Smooth muscle cell of the brain vasculature (primary cell): ENCODE measurements around the gene ZCWPW1.

Source experiments
- DNase-seq: peaks from one replicate; pipeline ENCODE4 v3.0.0-alpha.2; 2012; ENCODE audit warnings: low read depth, low spot score

The ZCWPW1 gene

GRCh38 chr7:100432621-100433275, 4.2 kb upstream of the ZCWPW1 start:
- DNase-seq = no peak

GRCh38 chr7:100432053-100432452, 3.5 kb upstream of the ZCWPW1 start:
- no peak for DNase-seq

GRCh38 chr7:100431286-100431735, 2.8 kb upstream of the ZCWPW1 start:
- DNase-seq = no peak

- DNase-seq = no peak
These were observed 2.2 kb upstream of the ZCWPW1 start for GRCh38 chr7:100430493-100431285.

GRCh38 chr7:100429637-100430492, 1.4 kb upstream of the ZCWPW1 start, which contains the start of gene MEPCE:
Gene MEPCE (plus strand): TSS chr7:100429831. CDS start chr7:100430019, 188 bp downstream.
- peak; percentile 92 for DNase-seq

- peak; percentile 100 for DNase-seq
These were observed 599 bp upstream of the ZCWPW1 start for GRCh38 chr7:100428967-100429636.

- DNase-seq = no peak
These were observed 723 bp downstream of the ZCWPW1 start for GRCh38 chr7:100427762-100428198.

- no peak for DNase-seq
These were observed 2.0 kb downstream of the ZCWPW1 start for GRCh38 chr7:100426516-100426915.

GRCh38 chr7:100425347-100425746, 3.2 kb downstream of the ZCWPW1 start:
- no peak for DNase-seq

- no peak for DNase-seq
These were observed 5.2 kb downstream of the ZCWPW1 start for GRCh38 chr7:100423315-100423714.

GRCh38 chr7:100419660-100420226, 8.8 kb downstream of the ZCWPW1 start:
- no peak for DNase-seq

GRCh38 chr7:100418930-100419659, 9.4 kb downstream of the ZCWPW1 start:
- no peak for DNase-seq

GRCh38 chr7:100415448-100415847, 13.1 kb downstream of the ZCWPW1 start:
- no peak for DNase-seq

- DNase-seq = no peak
These were observed 14.6 kb downstream of the ZCWPW1 start for GRCh38 chr7:100413889-100414288.

- no peak for DNase-seq
These were observed 15.2 kb downstream of the ZCWPW1 start for GRCh38 chr7:100413346-100413745.

- no peak for DNase-seq
These were observed 17.4 kb downstream of the ZCWPW1 start for GRCh38 chr7:100411101-100411500.

GRCh38 chr7:100407285-100408180, 21.0 kb downstream of the ZCWPW1 start:
- DNase-seq = peak; percentile 40

GRCh38 chr7:100406767-100407166, 21.7 kb downstream of the ZCWPW1 start:
- DNase-seq = no peak

- DNase-seq = no peak
These were observed 26.3 kb downstream of the ZCWPW1 start for GRCh38 chr7:100402241-100402640.
